K562 (cell line): Measurements from ENCODE around the gene GMNC. TPM values are rescaled to one million over a fixed set of nuclear protein-coding genes. Genes with fewer than 3 reads are reported as not detected.

Source experiments
- ATAC-seq: fragments of 200-7000 bp; cut with Tn5 transposase; 3 replicates; pipeline ENCODE4 v1.9.1; 2020; ENCODE audit warnings: moderate library complexity
- BruUV-seq: library from RNA; stranded (reverse); fragments of 400-500 nt; replicated peaks from 2 replicates; lab custom pipeline; 2021; lab: Mats Ljungman, UMichigan
- CTCF ChIA-PET: fragments of 300-600 bp; formaldehyde crosslinking; extraction: SDS; loops from one replicate; lab custom pipeline; 2021; ENCODE audit warnings: low intra/inter-chr PET ratio; lab: Yijun Ruan, JAX
- POLR2A ChIA-PET: fragments of 300-600, 350-650 bp; sonication (Branson Sonifier 250); formaldehyde crosslinking; extraction: SDS; loops from one replicate; lab custom pipeline; 2021; ENCODE audit warnings: antibody characterized with exemption, inconsistent platforms; lab: Yijun Ruan, JAX
- DNase-seq, 4 experiments: peaks; one replicate each; pipeline versions ENCODE4 v3.0.0 to v3.0.0-alpha.2; 2011 to 2018; ENCODE audit warnings: low spot score in 3 of 4, mixed read lengths in 3 of 4; ENCODE audit errors: extremely low read depth in 1 of 4
- FAIRE-seq: peaks from 2 replicates; lab custom pipeline; 2011; peaks lifted over from hg19 to GRCh38; lab: Jason Lieb, UNC
- H2AFZ ChIP-seq: 2 replicates; pipeline ENCODE4 v1.6.0; 2011; ENCODE audit warnings: low read depth, low read length, control low read depth, inconsistent platforms
- H3K27ac ChIP-seq: fragments of 200-600 bp; 3 replicates; pipeline ENCODE4 v1.8.0; 2011; ENCODE audit warnings: low read depth, mild to moderate bottlenecking, control low read depth, inconsistent platforms, low read length, moderate library complexity, mixed read lengths; ENCODE audit errors: extremely low read depth
- H3K27me3 ChIP-seq, 2 experiments: fragments of 300-600 bp in 1 of 2; 2 replicates in 1 of 2; 3 replicates in 1 of 2; pipeline versions ENCODE4 v1.6.0 to v1.8.0; 2011; ENCODE audit warnings: inconsistent platforms in 2 of 2, low read length in 2 of 2, mild to moderate bottlenecking in 1 of 2, mixed read lengths in 1 of 2, moderate library complexity in 1 of 2; ENCODE audit not compliant: control insufficient read depth in 2 of 2, insufficient read depth in 2 of 2
- H3K36me3 ChIP-seq: fragments of 300-600 bp; 3 replicates; pipeline ENCODE4 v1.8.0; 2011; ENCODE audit warnings: mild to moderate bottlenecking, low read length, inconsistent platforms; ENCODE audit not compliant: control insufficient read depth, insufficient read depth
- H3K4me1 ChIP-seq, 2 experiments: fragments of 200-600 bp in 1 of 2; replicated peaks in 1 of 2; 2 replicates in 1 of 2; 3 replicates in 1 of 2; pipeline versions ENCODE4 v1.5.1 to v1.8.0; 2011; ENCODE audit warnings: inconsistent platforms in 2 of 2, low read length in 2 of 2, mild to moderate bottlenecking in 1 of 2, mixed read lengths in 1 of 2, moderate library complexity in 1 of 2; ENCODE audit not compliant: control insufficient read depth in 2 of 2, insufficient read depth in 2 of 2
- H3K4me2 ChIP-seq: 2 replicates; pipeline ENCODE4 v1.6.1; 2011; ENCODE audit warnings: low read length, control low read depth, inconsistent platforms, mixed read lengths; ENCODE audit not compliant: insufficient read depth
- H3K4me3 ChIP-seq: fragments of 200-600 bp; sonication (generic), shearing (Covaris generic); 2 replicates; pipeline ENCODE4 v1.5.1; 2016; ENCODE audit warnings: control low read depth, inconsistent platforms
- H3K79me2 ChIP-seq: fragments of 200-600 bp; 3 replicates; pipeline ENCODE4 v1.8.0; 2011; ENCODE audit warnings: low read length, inconsistent platforms; ENCODE audit not compliant: control insufficient read depth, insufficient read depth
- H3K9ac ChIP-seq, 2 experiments: 2 replicates each; pipeline versions ENCODE4 v1.6.0 to v1.6.1; 2011; ENCODE audit warnings: low read depth in 2 of 2, low read length in 2 of 2, control low read depth in 1 of 2, inconsistent platforms in 1 of 2, mild to moderate bottlenecking in 1 of 2, mixed read lengths in 1 of 2; ENCODE audit not compliant: insufficient read depth in 1 of 2
- H3K9me1 ChIP-seq: one replicate; pipeline ENCODE4 v1.6.0; 2011; ENCODE audit warnings: inconsistent platforms, mild to moderate bottlenecking, low read length, moderate library complexity; ENCODE audit not compliant: control insufficient read depth, insufficient read depth
- H3K9me3 ChIP-seq: replicated peaks from 2 replicates; pipeline ENCODE4 v1.5.1; 2011; ENCODE audit warnings: low read depth, low read length, inconsistent platforms; ENCODE audit not compliant: control insufficient read depth, insufficient read depth
- H4K20me1 ChIP-seq: replicated peaks from 2 replicates; pipeline ENCODE4 v1.6.1; 2011; ENCODE audit warnings: low read length, inconsistent platforms, mixed read lengths; ENCODE audit not compliant: control insufficient read depth, insufficient read depth
- CBX8 ChIP-seq: fragments of 200-600 bp; sonication (generic); IDR thresholded peaks from 2 replicates; pipeline ENCODE4 v1.6.1; 2012; ENCODE audit warnings: borderline replicate concordance, mixed run types, low read depth, mild to moderate bottlenecking, moderate library complexity, mixed read lengths, low read length, control low read depth, inconsistent platforms; ENCODE audit not compliant: poor library complexity, severe bottlenecking; ENCODE audit errors: extremely low read depth
- CXXC5 ChIP-seq: fragments of 250-450 bp; sonication (Bioruptor Pico); IDR thresholded peaks from 2 replicates; pipeline ENCODE4 v1.8.0; 2022; ENCODE audit warnings: inconsistent platforms, mild to moderate bottlenecking, moderate library complexity
- NFIX ChIP-seq: fragments of 250-450 bp; sonication (Bioruptor Pico); IDR thresholded peaks from 2 replicates; pipeline ENCODE4 v1.4.0; 2020; ENCODE audit warnings: low read depth, mild to moderate bottlenecking, moderate library complexity
- RFX7 ChIP-seq: fragments of 250-450 bp; sonication (Bioruptor Pico); IDR thresholded peaks from 2 replicates; pipeline ENCODE4 v1.5.1; 2021; ENCODE audit warnings: mild to moderate bottlenecking
- SP2 ChIP-seq: IDR thresholded peaks from 2 replicates; pipeline ENCODE4 v1.6.1; 2011; ENCODE audit warnings: mild to moderate bottlenecking, low read depth, low read length, moderate library complexity; ENCODE audit not compliant: poor library complexity, severe bottlenecking; ENCODE audit errors: extremely low read depth
- TAF7 ChIP-seq: fragments of 450-650 bp; IDR thresholded peaks from 2 replicates; pipeline ENCODE4 v1.6.1; 2016; ENCODE audit warnings: missing genetic modification characterization, missing compliant biosample characterization
- TEAD2 ChIP-seq: fragments of 450-650 bp; IDR thresholded peaks from 2 replicates; pipeline ENCODE4 v1.6.1; 2016; ENCODE audit warnings: missing genetic modification characterization, control low read depth, missing compliant biosample characterization
- ZNF12 ChIP-seq: sonication (generic); formaldehyde crosslinking; IDR thresholded peaks from 2 replicates; pipeline ENCODE4 v1.4.0; 2020; ENCODE audit warnings: mild to moderate bottlenecking, missing genetic modification reagents
- ZNF146 ChIP-seq: IDR thresholded peaks from one replicate; pipeline ENCODE4 v1.6.1; 2018; ENCODE audit warnings: missing compliant biosample characterization; ENCODE audit not compliant: unreplicated experiment
- ZNF274 ChIP-seq: IDR thresholded peaks from 2 replicates; pipeline ENCODE4 v1.6.1; 2011; ENCODE audit warnings: low read depth, mild to moderate bottlenecking, low read length, moderate library complexity, borderline replicate concordance
- ZNF507 ChIP-seq: conservative IDR thresholded peaks from 2 replicates; pipeline ENCODE4 v1.6.1; 2017; ENCODE audit warnings: missing genetic modification characterization, missing compliant biosample characterization
- WGBS: fragments of 100-300 bp; shearing (Covaris generic); methylation state at CpG from one replicate; pipeline ENCODE4 v1.1.6; 2016; ENCODE audit warnings: low coverage, mixed read lengths; ENCODE audit not compliant: insufficient coverage; ENCODE audit errors: missing lambda C conversion rate; 5-methylcytosine and 5-hydroxymethylcytosine counted together
- in situ Hi-C: fragments of 300-500 bp; cut with MboI; formaldehyde crosslinking; loops from 4 replicates; pipeline ENCODE4 v1.15.0; 2018; ENCODE audit warnings: inconsistent platforms, mixed read lengths
- intact Hi-C: fragments of 100-400 bp; cut with micrococcal nuclease; formaldehyde crosslinking; loops from 2 replicates; pipeline ENCODE4 v1.14.2; 2022
- polyA plus RNA-seq, 8 experiments: library from polyadenylated mRNA; depleted of rRNA in 4 of 8; stranded (reverse) in 5 of 8; unstranded in 3 of 8; fragments of >200 nt; fragmentation: Nextera tagmentation in 2 of 8; fragmentation: Illumina TruSeq in 1 of 8; extraction: Ambion mirVana in 2 of 8; extraction: Trizol in 1 of 8; gene quantifications; 2 replicates each; pipeline versions ENCODE4 v1.2.1 to v1.2.3, GENCODE V29; 2011 to 2014; ENCODE audit warnings: inconsistent platforms in 1 of 8, missing spikeins in 1 of 8
- total RNA-seq, 7 experiments: library from RNA; depleted of rRNA in 6 of 7; stranded (reverse); fragments of >200 nt in 6 of 7; fragmentation: Illumina TruSeq in 2 of 7; extraction: Trizol in 2 of 7; gene quantifications; 2 replicates each; pipeline versions ENCODE4 v1.2.1 to v1.2.3, GENCODE V29; 2011 to 2021; ENCODE audit warnings: low replicate concordance in 1 of 7

Gene GMNC
- total and polyA plus RNA-seq, 9 of the 15 experiments (the other 6 are each of a cell fraction or from before 2014, with no cell fraction given) = not detected

GRCh38 chr3:190809351-190809750, 53.1 kb downstream of the GMNC start:
- Histone ChIP-seq H2AFZ (no peak overlapping the region), H3K4me3 (no peak overlapping the region), H3K27ac (no peak overlapping the region), H3K9me3 (no peaks in the 10 kb centered on the region), H3K36me3 (no peaks in the 10 kb centered on the region), H3K9ac (no peak overlapping the region), H3K79me2 (no peaks in the 10 kb centered on the region), H3K27me3 (no peaks in the 10 kb centered on the region), H3K4me2 (no peak overlapping the region), H4K20me1 (no peaks in the 10 kb centered on the region), H3K4me1 (no peaks in the 10 kb centered on the region), H3K9me1 (no peaks in the 10 kb centered on the region)
- no TSS peak for BruUV-seq
- FAIRE-seq = no peak
- no peak for ATAC-seq
- POLR2A ChIA-PET = no interaction called here
- CTCF ChIA-PET = no interaction called here
- DNase-seq = no peak
- WGBS = 0% methylated on average over 2 of the region's 2 CpGs
- TF ChIP-seq SP2 (no peak), ZNF507 (no peak), ZNF12 (CRISPR knock-in tag) (no peak), CXXC5 (no peak), TAF7 (tag) (no peak), CBX8 (no peak), ZNF146 (CRISPR knock-in tag) (no peak), ZNF274 (no peak), NFIX (no peak), TEAD2 (tag) (no peak), RFX7 (CRISPR knock-in tag) (no peak)
- in situ Hi-C loops (no loop called here), intact Hi-C loops (no loop called here)
